HG02759 (cell line): Measurements from ENCODE around the gene PTGIR.

Experiments
- ATAC-seq: cut with Tn5 transposase; IDR thresholded peaks from one replicate; pipeline ENCODE4 v1.9.1; 2021; ENCODE audit warnings: mild to moderate bottlenecking, moderate library complexity; ENCODE audit not compliant: unreplicated experiment

PTGIR gene, protein sequence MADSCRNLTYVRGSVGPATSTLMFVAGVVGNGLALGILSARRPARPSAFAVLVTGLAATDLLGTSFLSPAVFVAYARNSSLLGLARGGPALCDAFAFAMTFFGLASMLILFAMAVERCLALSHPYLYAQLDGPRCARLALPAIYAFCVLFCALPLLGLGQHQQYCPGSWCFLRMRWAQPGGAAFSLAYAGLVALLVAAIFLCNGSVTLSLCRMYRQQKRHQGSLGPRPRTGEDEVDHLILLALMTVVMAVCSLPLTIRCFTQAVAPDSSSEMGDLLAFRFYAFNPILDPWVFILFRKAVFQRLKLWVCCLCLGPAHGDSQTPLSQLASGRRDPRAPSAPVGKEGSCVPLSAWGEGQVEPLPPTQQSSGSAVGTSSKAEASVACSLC

DNA sequence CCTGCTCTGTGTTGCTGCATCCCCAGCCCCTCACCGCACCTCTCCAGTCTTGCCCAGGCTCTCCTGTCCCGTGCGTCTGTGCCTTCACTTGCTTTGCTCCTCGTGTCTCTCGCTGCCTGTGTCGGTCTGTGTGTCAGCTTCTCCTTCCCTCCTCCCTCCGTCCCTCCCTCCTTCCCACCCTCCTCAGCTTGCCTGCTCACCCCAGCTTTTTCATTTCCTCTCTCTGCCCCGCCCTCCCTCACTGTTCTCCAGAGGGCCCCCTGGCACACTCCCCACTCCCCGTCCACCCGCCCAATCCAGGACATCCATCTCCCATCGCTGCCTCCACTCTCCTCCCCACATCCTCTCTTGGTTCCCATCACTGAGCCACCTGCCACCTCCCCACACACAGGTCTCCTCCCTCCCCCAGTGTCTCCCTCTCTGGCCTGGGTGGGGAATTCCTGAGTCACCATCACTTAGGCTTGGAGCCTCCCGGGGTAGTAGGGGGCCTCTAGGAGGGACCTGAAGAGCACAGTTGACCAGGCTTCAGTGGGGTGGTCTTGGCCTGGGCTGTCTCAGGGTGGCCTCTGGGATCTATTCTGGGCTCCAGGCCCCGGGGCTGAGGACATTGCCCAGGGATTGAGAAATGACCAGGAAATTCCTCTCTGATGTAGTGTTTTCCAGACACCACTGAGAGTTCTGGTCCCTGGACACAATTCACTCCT, at the start of gene PTGIR:
TSS of gene PTGIR (minus strand) at position 132 of the 704 bp plus-strand sequence. CDS start 864 bp downstream, outside the sequence.
- no peak for ATAC-seq

- ATAC-seq, result no peak
Measured at GRCh38 chr19:46670813-46671212, 45.9 kb upstream of the PTGIR start.

DNA sequence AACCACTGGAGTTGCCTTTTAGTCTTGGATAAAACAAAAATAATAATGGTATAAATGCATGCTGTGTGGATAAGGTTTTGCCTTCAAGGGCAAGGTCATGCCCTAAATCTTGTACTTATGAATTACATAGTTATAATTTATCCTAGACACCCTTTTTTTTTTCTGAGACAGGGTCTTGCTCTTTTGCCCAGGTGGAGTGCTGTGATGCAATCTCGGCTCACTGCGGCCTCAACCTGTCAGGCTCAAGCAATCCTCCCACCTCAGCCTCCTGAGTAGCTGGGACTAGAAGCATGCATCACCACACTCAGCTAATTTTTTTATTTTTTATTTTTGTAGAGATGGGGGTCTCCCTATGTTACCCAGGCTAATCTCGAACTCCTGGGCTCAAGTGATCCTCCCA, 43.8 kb upstream of the PTGIR start:
- no peak for ATAC-seq

- no peak for ATAC-seq
Measured at GRCh38 chr19:46665072-46665471, 40.2 kb upstream of the PTGIR start.

DNA sequence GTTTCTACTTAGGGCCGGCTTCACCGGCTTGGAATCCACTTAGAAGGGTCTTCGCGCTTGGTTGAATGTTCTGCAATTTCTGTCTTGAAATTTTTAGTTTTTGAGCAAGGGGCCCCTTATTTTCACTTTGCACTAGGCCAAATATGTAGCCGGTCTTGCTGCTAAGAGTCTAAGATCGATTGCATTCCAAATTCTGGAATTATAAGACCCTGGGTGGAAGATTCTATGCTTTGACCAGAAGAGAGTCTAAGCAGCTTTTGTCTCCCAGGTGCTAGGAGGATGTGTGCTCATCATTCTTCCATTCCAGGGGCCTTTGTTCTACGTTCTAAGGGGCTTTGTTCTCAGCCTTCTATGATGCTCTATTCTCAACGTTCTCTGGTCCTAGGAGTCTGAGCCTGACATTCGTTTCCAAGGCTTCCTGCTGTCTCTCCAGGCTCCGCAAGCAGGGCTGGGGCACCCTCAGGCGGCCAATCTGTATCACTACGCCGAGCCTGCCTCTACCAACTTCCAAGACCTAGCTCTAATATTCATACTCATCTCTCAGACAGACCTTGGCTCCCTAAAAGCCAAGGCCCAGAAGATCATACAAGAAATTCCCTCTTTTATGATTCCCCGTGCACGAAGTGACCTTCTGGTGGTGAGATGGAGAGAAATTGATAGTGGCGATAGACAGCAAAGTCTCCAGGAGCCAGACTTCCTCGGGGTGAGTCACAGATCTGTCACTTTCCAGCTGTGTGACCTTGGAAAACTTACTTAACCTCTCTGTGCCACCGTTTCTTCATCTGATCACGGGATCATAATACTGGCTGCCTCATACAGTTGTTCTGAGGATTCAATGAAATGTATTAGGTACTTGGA, 37.1 kb upstream of the PTGIR start:
- ATAC-seq, result no peak

GRCh38 chr19:46661020-46661731, 36.3 kb upstream of the PTGIR start, which contains the start of gene DACT3:
DACT3 (minus strand) TSS chr19:46661182; CDS start chr19:46661064, 118 bp downstream.
- ATAC-seq, result peak; percentile 91

GRCh38 chr19:46660551-46661019, 35.7 kb upstream of the PTGIR start:
- ATAC-seq, result peak; percentile 1

DNA sequence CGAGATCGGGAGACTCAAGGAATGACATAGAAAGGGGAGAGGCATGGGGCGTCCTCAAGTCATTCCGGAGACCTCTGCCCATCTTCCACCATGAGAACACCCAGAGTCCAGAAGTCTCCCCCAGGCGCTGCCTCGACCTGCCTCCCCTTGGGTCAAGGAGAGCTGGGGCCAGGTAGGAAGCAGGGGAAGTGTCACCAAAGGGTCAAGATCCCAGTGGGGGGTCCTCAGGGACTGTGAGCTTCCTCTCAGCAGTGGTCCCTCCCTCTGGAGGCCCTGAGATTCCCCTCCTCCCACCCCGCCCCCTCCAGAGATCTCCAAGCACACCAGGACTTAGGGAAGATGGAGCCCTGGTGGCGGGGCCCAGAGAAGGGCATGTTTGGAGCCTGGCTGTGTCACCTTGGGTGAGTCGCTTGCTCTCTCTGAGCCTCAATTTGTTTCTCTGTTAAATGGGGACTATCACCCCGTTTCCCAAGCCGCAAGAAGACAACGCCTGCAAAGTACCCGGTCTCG, 35.2 kb upstream of the PTGIR start:
- ATAC-seq, result no peak

- no peak for ATAC-seq
Measured at GRCh38 chr19:46659151-46660007, 34.5 kb upstream of the PTGIR start.

DNA sequence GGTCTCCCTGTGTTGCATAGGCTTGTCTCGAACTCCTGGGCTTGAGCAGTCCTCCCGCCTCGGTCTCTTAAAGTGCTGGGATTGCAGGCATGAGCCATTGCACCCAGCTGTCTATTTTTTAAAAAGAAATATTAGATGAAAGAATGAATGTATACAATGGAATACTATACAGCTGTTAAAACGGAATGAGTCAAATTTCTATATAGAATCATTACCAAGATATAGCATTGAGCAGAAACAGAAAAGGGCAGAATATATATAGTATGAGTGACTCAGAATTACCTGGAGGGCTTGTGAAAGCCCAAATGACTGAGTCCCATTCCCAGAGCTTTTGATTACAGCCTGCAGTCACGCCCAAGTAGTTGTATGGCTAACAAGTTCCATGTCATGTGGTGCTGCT, 31.7 kb upstream of the PTGIR start:
- no peak for ATAC-seq

DNA sequence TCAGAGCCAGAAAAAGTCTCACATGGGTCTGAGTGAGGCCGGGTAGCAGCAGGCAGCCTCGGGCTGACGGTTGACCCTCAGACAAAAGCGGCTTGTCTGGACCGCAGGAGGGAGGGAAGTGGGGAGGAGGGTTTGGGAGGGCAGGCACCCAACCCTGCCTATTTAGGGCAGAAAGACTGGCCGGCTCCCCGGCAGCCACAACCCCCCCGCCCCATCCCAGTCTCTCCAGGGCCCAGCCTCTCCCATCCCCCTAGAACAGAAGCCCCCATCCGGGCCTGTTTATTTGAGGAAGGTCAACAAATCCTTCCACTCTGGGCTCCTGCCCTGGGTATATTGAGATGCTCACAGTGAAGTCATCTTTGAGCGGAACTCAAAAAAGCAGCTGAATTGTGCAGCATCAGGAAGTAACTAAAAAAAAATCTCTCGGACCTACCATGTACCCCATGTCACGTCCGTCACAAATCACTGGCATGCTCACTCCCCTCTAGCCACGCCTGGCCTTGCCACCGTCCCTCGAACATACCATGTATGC, 29.8 kb upstream of the PTGIR start:
- ATAC-seq, result no peak

GRCh38 chr19:46650445-46650844, 25.6 kb upstream of the PTGIR start:
- ATAC-seq, result no peak

DNA sequence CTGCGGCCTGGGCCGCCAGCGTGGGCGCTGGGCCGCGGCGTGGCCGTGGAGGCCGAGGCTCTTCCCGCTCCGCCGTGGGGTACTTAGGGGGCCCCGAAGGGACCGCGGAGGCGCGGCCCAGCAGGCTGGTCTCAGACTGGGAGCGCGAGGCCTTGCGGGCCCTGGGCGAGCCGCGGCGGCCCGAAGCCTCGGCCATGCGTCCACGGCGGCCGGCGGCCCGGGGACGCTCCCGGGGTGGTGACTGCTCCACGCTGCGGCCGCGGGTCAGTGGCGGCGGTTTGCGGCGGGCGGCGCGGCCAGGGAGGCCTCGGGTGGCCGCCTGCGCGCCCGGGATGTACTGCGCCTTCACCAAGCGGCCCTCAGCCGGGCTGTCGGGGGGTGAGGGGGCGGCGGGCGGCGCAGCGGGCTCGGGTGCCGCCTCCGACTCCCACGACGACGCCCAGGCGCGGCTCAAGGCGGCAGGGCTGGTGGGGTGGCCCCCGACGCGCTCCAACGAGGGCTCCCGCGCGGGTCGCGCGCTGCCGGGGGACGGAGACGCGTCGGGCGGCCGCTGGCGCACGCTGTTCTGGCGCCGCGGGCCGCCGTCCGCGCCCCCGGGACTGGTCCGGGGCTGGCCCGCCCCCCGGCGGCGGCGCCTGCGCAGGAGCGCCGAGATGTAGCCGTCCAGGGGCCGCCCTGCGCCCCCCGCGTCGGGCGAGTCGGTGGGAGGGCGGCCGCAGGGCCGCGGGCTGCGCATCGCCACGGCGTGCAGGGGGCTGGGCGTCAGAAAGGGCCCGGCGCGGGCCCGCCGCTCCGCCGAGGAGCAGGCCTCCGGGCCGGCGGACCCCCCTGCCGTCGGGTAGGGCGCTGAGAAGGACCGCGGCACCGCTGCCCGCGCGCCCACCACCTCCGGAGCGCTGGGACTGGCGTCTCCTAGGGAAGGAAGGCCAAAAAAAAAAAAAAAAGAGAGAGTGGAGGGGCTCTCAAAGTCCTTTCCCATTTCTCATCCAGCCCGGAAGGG, 24.4 kb upstream of the PTGIR start:
- ATAC-seq, result no peak

- ATAC-seq, result no peak
Measured at GRCh38 chr19:46648060-46648960, 23.4 kb upstream of the PTGIR start.

GRCh38 chr19:46646402-46646801, 21.5 kb upstream of the PTGIR start:
- ATAC-seq, result no peak

GRCh38 chr19:46644720-46645119, 19.8 kb upstream of the PTGIR start:
- ATAC-seq, result no peak

- no peak for ATAC-seq
Measured at GRCh38 chr19:46640656-46641055, 15.8 kb upstream of the PTGIR start.
